Heart left ventricle (tissue), 16 donors: ENCODE data around the gene ZNF493. TPM values are rescaled to one million over a fixed set of nuclear protein-coding genes. Genes with fewer than 3 reads are reported as not detected.

Experiments
- ATAC-seq, 4 donors: fragments of 200-7000 bp; cut with Tn5 transposase; one replicate each; pipeline ENCODE4 v1.9.1; 2020 to 2022; ENCODE audit warnings: moderate library complexity in 4 of 4, mild to moderate bottlenecking in 3 of 4, moderate number of reproducible peaks in 1 of 4
- DNase-seq, 5 donors: peaks; one replicate each; pipeline ENCODE4 v3.0.0-alpha.2; 2020
- H3K27ac ChIP-seq, 12 donors: fragments of 200-600 bp; sonication (generic) in 4 of 12; one replicate each; pipeline versions ENCODE4 v1.5.0 to v1.8.0; 2016 to 2022; ENCODE audit warnings: mild to moderate bottlenecking in 2 of 12
- H3K27me3 ChIP-seq, 9 donors: fragments of 200-600 bp; sonication (generic) in 2 of 9; one replicate each; pipeline versions ENCODE4 v1.5.1 to v1.8.0; 2016 to 2022; ENCODE audit warnings: mild to moderate bottlenecking in 3 of 9
- H3K36me3 ChIP-seq, 9 donors: fragments of 200-600 bp; sonication (generic) in 2 of 9; one replicate each; pipeline versions ENCODE4 v1.5.0 to v1.8.0; 2018 to 2022; ENCODE audit warnings: mild to moderate bottlenecking in 2 of 9
- H3K4me1 ChIP-seq, 12 donors: fragments of 200-600 bp; sonication (generic) in 4 of 12; one replicate each; pipeline versions ENCODE4 v1.5.0 to v1.8.0; 2016 to 2022; ENCODE audit warnings: mild to moderate bottlenecking in 3 of 12
- H3K4me3 ChIP-seq, 12 donors: fragments of 200-600 bp; sonication (generic) in 4 of 12; one replicate each; pipeline versions ENCODE4 v1.5.0 to v1.8.0; 2017 to 2022; ENCODE audit warnings: mild to moderate bottlenecking in 9 of 12, moderate library complexity in 4 of 12
- H3K9me3 ChIP-seq, 12 donors: fragments of 200-600 bp; sonication (generic) in 4 of 12; one replicate each; pipeline versions ENCODE4 v1.5.0 to v1.8.0; 2016 to 2022; ENCODE audit warnings: mild to moderate bottlenecking in 1 of 12
- POLR2A ChIP-seq, 2 donors: fragments of 450-650 bp; IDR thresholded peaks; one replicate each; pipeline ENCODE4 v1.6.1; 2017; ENCODE audit warnings: antibody characterized with exemption in 2 of 2, mild to moderate bottlenecking in 2 of 2, moderate library complexity in 2 of 2
- WGBS, 4 donors: extraction: QIAGEN DNeasy Blood & Tissue Kit in 2 of 4; methylation state at CpG; one replicate each; pipeline versions ENCODE4 v1.1.5 to v1.1.7; 2013 to 2018; 5-methylcytosine and 5-hydroxymethylcytosine counted together
- intact Hi-C, 10 donors: fragments of 100-400 bp; cut with DNase I; formaldehyde crosslinking; loops; one replicate each; pipeline versions ENCODE4 v1.11.1 to v1.14.2; 2022
- polyA plus RNA-seq, 2 donors: library from polyadenylated mRNA; stranded (reverse); fragments of 200-250 nt; gene quantifications; one replicate each; pipeline ENCODE4 v1.2.3, GENCODE V29; 2013
- total RNA-seq, 9 donors: library from RNA; depleted of rRNA in 2 of 9; stranded (reverse); fragments of >200 nt in 2 of 9; fragmentation: NEBNext Ultra II Directional in 3 of 9; extraction: Animal tissue kit (Norgen Biotek cat#: 25700) in 3 of 9; gene quantifications; one replicate each; pipeline versions ENCODE4 v1.1.0 to v1.2.4, GENCODE V29; 2016 to 2023
- TF ChIP-seq, protein P1 (sequence below), 12 donors: fragments of 200-600 bp; sonication (generic) in 4 of 12; IDR thresholded peaks; one replicate each; pipeline versions ENCODE4 v1.5.0 to v1.8.0; 2018 to 2022; ENCODE audit warnings: antibody characterized with exemption in 12 of 12, mild to moderate bottlenecking in 5 of 12
- donor health status: ischemic (EF 13 %, LVEDD 7.1; RV severe dilation, severe dysfunction).
- donor health status: healthy with polysubstance abuse.
- donor health status: DM: no; HTN: yes; CAD: no.
- donor health status: DM: no; HTN: no; CAD: no.
- donor health status: ischemic (EF 25% LVEDD 6.9; RV normal size, moderate dysfunction).
- donor health status: ischemic (EF 25% LVEDD 5.7; RV mildly dilated, moderate dysfunction).
- donor health status: healthy.
- donor health status: DM: yes; HTN: yes; CAD: no.
- donor health status: ischemic (EF 35%, LVEDD 5.7; RV mildly dilated, moderate dysfunction).
- donor health status: nonischemic (EF 11% LVEDD 7.7; RV severe dilation, severe dysfunction).
- donor health status: DM: yes; HTN: yes; CAD: no.
- donor health status: PGD.
- donor health status: ischemic (EF 29% LVEDD 5.4; RV normal size, mild dysfunction).
- donor health status: nonischemic (EF 23%, LVEDD 6.1; RV moderate dilation, normal function).

ZNF493 gene
- total and polyA plus RNA-seq, 11 donors: 2.6 to 18.2 (median 10.9) TPM

DNA sequence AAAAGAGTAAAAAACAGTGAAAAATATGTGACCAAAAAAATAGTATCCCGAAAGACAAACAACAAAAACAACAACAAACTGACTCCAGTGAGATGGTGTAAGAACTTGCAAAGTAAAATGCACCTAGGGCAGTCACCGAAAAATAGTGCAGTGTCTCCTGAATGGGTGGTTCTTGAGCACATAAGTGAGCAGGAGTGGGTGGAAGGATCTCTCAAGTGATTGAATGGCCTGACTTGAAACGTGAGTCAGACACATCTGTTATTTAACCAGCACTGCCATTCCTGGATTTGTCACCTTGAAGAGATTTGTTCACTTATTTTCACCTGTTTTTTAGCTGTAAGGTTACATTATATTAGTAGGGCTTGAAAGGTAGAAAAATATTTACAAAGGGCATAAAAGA is 34.6 kb upstream of the ZNF493 start:
- no peak for ATAC-seq
- Histone ChIP-seq H3K4me1 (peaks cover 0 to 9% (median 4%) of the 10 kb centered on the region in 12 donors), H3K36me3 (peaks cover 0 to 29% (median 12%) of the 10 kb centered on the region in 9 donors), H3K27ac (no peak overlapping the region), H3K27me3 (no peaks in the 10 kb centered on the region), H3K4me3 (no peak overlapping the region), H3K9me3 (no peaks in the 10 kb centered on the region)
- intact Hi-C loops: no loop called here
- no peak for DNase-seq
- WGBS, 4 donors: 87 to 91% (median 89%) methylated on average over 3 of the region's 3 CpGs
- no peak for TF ChIP-seq POLR2A (IDR thresholded peaks at IDR 0.05)
- TF ChIP-seq, protein P1, sequence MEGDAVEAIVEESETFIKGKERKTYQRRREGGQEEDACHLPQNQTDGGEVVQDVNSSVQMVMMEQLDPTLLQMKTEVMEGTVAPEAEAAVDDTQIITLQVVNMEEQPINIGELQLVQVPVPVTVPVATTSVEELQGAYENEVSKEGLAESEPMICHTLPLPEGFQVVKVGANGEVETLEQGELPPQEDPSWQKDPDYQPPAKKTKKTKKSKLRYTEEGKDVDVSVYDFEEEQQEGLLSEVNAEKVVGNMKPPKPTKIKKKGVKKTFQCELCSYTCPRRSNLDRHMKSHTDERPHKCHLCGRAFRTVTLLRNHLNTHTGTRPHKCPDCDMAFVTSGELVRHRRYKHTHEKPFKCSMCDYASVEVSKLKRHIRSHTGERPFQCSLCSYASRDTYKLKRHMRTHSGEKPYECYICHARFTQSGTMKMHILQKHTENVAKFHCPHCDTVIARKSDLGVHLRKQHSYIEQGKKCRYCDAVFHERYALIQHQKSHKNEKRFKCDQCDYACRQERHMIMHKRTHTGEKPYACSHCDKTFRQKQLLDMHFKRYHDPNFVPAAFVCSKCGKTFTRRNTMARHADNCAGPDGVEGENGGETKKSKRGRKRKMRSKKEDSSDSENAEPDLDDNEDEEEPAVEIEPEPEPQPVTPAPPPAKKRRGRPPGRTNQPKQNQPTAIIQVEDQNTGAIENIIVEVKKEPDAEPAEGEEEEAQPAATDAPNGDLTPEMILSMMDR (IDR thresholded peaks at IDR 0.05): no peak

DNA sequence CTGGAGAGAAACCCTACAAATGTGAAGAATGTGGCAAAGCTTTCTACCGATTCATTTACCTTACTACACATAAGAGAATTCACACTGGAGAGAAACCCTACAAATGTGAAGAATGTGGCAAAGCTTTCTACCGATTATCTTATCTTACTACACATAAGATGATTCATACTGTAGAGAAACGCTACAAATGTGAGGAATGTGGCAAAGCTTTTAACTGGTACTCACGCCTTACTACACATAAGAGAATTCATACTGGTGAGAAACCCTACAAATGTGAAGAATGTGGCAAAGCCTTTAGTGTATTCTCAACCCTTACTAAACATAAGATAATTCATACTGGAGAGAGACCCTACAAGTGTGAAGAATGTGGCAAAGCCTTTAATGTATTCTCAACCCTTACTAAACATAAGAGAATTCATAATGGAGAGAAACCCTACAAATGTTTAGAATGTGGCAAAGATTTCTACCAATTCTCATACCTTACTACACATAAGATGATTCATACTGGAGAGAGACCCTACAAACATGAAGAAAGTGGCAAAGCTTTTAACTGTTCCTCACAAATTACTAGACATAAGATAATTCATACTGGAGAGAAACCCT is 12.9 kb upstream of the ZNF493 start:
- WGBS, 4 donors: 92 to 99% (median 98%) methylated on average over 4 of the region's 4 CpGs

DNA sequence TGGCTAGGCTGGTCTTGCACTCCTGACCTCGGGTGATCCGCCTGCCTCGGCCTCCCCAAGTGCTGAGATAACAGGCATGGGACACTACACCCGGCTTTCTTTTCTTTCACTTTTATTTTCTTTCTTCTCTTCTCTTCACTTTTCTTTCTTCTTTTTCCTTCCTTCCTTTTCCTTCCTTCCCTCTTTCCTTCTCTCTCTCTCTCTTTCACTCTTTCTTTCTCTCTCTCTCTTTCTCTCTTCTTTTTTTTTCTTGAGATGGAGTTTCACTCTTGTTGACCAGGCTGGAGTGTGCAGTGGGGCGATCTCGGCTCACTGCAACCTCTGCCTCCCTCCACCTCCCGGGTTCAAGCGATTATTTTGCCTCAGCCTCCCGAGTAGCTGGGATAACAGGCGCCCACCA is 812 bp upstream of the ZNF493 start:
- peaks cover 0 to 35% (median 15%) of the 10 kb centered on the region in 12 donors for H3K4me1 ChIP-seq
- H3K36me3 ChIP-seq: peaks cover 0 to 21% (median 8%) of the 10 kb centered on the region in 9 donors
- TF ChIP-seq, protein P1 (IDR thresholded peaks at IDR 0.05): no peak
- TF ChIP-seq POLR2A (IDR thresholded peaks at IDR 0.05): no peak
- H3K4me3 ChIP-seq: no peak overlapping the region
- no peak for DNase-seq
- peaks cover 0 to 17% (median 0%) of the 10 kb centered on the region in 12 donors for H3K9me3 ChIP-seq
- no peaks in the 10 kb centered on the region for H3K27me3 ChIP-seq
- no peak for ATAC-seq
- intact Hi-C loops: loop anchor here in 2 of 10 donors (2.0 to 5.0 kb wide), 2 partner anchors 39 to 79 kb away; partner anchors contain the start of gene ZNF738 (in 1 of the 2)
- H3K27ac ChIP-seq: peak overlapping the region in 6 of 12 donors; percentile 48 to 87 (median 81)
- whole genome bisulfite sequencing, 4 donors: 94 to 95% (median 94%) methylated on average over 10 of the region's 10 CpGs

More for the DNA sequence above, 12.9 kb upstream of the ZNF493 start:
- intact Hi-C loops: no loop called here
- Histone ChIP-seq H3K27ac (no peak overlapping the region), H3K4me1 (no peaks in the 10 kb centered on the region), H3K36me3 (peaks cover 0 to 50% (median 9%) of the 10 kb centered on the region in 9 donors), H3K4me3 (no peak overlapping the region), H3K9me3 (peaks cover 0 to 100% (median 89%) of the 10 kb centered on the region in 12 donors), H3K27me3 (no peaks in the 10 kb centered on the region)
- ATAC-seq (no peak), DNase-seq (no peak)
- no peak for TF ChIP-seq POLR2A (IDR thresholded peaks at IDR 0.05)
- TF ChIP-seq, protein P1 (IDR thresholded peaks at IDR 0.05): no peak

DNA sequence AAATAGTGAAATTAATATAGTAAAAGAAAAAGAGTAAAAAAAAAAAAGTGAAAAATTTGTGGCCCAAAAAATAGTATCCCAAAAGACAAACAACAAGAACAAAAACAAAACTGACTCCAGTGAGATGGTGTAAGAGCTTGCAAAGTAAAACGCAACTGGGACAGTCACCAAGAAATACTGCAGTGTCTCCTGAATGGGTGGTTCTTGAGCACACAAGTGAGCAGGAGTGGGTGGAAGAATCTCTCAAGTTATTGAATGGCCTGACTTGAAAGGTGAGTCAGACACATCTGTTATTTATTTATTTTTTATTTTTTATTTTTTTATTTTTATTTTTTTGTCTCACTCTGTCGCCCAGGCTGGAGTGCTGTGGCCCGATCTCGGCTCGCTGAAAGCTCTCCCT is 1.9 kb downstream of the ZNF493 start:
- ATAC-seq (no peak), DNase-seq (no peak)
- Histone ChIP-seq H3K27me3 (no peaks in the 10 kb centered on the region), H3K36me3 (peaks cover 0 to 24% (median 11%) of the 10 kb centered on the region in 9 donors), H3K27ac (no peak overlapping the region), H3K4me1 (peaks cover 0 to 51% (median 18%) of the 10 kb centered on the region in 12 donors), H3K9me3 (no peaks in the 10 kb centered on the region), H3K4me3 (peak overlapping the region in 1 of 12 donors; percentile 83)
- intact Hi-C loops: loop anchor here in 1 of 10 donors (5.0 kb wide), 1 partner anchor 42 kb away; the partner anchor contains the start of gene ZNF738
- 94 to 98% (median 96%) methylated on average over 5 of the region's 5 CpGs for WGBS, 4 donors
- TF ChIP-seq, protein P1 (IDR thresholded peaks at IDR 0.05): no peak
- TF ChIP-seq POLR2A (IDR thresholded peaks at IDR 0.05): no peak
